GM18861 (cell line): ENCODE measurements around the gene INO80B.

Experiments used
- ATAC-seq: cut with Tn5 transposase; IDR thresholded peaks from one replicate; pipeline ENCODE4 v1.9.1; 2021; ENCODE audit not compliant: unreplicated experiment

INO80B gene

DNA sequence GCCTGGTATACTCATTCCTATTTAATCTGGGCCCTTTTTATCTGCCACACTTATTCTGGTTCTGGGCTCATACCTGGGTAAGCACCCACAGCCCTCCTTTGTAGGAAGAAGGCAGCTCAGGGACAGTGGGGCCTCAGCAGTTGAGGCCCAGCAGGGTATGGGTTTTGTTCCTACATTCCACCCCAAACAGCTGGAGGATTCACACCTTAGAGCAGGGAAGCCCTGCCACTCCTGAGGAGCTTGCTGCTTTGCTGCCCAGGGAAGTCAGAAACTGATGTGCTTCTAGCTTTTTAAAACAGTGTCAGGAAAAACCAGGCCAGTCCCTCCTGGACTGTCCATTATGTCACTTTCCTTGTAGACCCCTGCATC, 45.7 kb downstream of the INO80B start:
- no peak for ATAC-seq

DNA sequence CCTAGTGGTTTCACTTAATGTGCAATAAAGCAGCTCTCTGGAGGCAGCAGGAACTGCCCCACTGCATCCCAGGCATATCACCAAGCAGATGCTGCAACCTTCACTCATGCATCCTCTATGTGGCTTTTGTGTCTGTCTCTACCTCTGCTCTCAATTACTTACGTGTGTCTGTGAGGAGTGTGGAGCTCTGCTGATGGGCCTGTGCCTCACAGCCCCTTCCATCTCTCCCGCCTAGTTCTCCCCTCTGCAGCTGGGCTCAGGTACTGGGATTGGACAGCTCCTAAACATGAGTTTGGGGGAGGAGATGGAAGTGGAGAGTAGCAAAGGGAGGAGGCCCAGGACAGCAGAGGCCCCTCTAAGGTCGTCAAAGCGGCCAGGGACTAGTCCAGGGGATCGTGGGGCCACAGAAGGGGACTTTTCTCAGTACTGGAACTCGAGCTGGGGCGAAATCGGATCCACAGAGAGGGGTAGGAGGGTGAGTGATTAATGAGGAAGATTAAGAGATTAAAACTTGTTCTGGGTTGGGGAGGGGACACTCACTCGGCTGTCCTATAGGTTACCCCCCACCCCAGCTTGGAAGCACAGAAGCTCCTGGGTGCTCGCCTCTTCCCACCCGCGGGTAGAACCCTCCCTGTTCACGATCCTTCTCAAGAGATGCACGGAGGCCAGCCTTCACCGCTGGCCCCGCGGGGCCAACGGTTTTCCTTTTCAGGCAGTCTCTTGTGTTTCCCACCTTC, 46.6 kb downstream of the INO80B start:
- no peak for ATAC-seq

DNA sequence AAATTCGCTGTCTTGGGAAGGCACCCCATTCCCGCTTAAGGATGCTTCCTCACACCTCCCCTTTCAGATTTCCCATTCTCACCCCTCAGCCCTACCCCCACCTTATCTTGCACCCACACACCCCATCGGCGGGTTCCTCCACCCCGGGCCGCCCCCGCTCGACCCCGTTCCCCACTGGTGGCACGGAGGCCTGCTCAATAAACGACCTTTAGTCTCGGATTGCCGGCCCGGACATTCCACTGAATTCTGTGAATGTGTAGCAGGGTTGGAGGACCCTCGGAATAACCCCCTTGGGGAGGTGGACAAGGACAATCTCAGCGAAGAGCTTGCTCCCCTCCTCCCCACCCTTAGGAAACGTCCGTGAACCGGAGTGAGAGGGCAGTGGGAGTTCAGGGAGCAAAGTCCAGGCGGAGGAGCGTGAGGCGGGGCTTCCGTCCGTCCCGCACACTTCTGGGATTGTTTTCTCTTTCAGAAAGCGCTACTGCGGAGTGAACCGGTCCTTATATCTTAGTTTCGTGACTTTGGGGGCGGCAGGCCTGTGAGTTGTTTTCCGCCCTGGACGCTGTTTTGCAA, 47.3 kb downstream of the INO80B start:
- no peak for ATAC-seq

DNA sequence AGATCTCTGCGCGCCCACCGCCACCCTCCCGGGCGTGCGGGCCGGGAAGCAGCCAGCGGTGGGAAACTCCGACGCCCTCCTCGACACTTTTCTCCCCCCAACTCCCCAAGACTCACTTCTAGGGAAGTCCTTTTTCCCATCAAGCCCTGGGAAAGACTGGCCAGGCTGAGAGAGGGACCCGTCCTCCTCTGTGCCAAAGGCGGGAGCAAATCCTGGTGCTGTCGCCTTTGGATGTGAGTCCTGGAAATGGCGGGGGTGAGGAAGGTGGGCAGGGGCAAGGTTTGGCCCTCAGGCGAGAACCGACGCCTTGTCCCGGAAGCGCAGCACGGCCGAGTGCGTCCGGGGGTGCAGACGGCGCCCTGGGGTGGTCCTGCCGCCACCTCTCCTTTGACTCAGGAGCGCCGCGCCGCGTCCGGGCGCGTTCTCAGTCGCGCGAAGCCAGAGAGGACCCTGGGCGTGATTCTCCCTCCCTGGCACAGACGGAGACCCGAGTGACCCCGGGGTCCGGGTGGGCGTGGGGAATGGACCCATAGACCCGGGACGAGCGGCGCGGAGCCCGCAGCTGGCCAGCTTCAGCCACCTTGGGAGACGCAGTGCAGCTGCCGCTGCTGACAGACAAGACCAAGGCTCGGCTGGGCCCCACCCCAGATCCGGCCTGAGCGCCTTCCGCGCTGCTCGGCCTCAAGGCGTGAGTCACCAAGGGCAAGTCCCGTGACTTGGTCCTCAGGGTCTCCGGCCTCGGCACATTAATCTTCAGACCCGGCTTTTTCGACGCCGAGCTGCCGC, 48.0 kb downstream of the INO80B start:
- ATAC-seq: peak; percentile 45

DNA sequence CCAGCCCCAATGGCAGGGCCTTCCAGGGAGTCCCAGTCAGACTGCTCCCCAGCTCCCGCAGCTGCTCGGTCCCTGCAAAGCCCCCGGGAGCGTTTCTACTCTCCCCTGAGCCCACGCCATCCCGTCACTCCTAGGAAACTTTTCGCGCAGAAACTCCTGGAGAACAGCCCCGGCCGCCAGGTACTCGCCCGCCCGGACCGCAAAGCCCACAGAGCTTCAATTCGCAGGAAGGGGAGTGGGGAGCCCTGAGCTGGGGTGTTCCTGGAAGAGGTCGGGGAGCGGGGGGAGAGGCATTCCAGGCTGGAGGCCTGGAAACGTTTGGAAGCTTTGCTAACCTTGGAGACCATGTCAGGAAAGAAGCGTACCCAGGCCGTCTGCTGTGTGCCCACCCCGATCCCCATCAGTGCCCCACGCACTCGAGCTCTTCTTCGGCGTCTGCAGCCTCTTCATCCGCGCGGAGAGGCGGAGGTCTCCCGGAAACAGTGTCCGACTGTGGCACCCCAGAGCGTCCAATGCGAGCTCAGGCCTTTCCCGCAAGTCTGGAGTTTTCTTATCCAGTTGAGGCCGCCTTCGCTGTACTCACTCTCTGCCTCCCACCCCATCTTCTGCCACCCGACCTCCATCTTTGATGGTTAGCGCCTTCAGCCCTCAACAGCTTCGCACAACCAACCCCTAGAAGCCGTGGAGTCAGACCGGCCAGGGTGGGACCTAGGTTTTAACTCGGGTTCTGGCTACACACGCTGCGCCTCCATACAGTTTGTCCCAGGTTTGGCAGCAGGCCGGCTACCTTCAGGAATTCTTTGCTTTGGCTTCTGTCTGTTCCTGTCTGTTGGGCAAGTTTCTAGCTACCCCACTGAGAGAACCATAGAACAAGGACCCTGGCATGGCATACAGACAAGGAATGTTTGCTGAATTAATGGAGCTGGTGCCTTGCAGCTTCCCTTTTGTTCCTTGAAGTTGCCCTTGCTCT, 48.9 kb downstream of the INO80B start:
- no peak for ATAC-seq

DNA sequence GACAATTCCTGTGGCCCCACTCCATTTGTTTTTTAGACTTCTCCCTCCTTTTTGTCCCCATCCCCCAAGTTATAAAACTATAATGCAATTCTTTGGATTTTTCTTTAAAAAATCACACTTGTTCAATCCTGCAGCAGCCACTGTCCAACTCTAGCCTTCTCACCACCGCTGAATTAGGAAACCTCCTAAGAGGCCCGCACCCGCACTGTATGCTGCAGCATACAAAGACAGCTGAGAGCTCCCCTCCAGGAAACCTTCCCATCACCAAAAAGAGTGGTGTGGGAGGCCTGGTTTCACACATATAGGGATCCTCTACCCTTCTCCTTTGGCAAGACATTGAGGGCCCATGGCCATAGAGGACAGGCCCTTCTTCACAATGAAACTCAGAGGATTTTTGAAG, 49.7 kb downstream of the INO80B start:
- no peak for ATAC-seq

DNA sequence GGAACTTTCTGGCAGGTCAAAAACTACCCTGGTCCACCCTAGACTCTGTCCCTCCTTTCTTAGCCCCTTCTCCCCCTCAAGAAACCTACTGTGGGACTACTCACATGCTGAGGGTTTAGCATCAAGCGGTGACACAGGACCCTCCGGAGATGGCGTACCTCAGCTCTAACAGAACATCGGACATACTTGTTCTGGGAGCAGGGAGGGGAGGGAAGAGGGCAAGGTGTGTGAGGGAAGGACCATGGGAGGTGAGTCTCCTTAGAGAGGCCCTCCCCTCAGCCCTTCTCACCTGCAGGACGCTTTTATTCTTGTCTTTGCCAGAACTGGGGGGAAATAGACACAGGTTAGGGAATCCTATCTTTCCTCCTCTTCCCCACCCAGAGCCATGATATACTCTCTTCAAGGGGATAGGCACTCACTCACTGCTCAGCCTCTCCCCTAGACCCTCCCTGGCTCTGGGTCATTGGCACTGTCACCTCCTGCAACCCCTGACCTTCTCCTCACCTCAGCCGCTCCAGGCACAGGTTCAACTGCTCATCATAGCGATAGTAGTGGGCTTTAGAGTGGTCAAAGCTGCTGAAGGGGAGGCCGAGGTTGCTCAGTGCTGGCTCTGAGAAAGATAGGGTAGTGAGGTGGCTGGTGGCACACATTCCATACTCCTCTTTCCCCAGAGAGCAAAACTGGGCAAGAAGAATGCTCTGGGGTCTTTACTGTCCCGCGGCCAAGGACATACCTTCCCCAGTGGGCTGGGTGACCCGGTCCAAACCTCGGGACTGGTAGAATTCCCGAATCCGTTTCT, 50.8 kb downstream of the INO80B start:
- ATAC-seq: no peak

DNA sequence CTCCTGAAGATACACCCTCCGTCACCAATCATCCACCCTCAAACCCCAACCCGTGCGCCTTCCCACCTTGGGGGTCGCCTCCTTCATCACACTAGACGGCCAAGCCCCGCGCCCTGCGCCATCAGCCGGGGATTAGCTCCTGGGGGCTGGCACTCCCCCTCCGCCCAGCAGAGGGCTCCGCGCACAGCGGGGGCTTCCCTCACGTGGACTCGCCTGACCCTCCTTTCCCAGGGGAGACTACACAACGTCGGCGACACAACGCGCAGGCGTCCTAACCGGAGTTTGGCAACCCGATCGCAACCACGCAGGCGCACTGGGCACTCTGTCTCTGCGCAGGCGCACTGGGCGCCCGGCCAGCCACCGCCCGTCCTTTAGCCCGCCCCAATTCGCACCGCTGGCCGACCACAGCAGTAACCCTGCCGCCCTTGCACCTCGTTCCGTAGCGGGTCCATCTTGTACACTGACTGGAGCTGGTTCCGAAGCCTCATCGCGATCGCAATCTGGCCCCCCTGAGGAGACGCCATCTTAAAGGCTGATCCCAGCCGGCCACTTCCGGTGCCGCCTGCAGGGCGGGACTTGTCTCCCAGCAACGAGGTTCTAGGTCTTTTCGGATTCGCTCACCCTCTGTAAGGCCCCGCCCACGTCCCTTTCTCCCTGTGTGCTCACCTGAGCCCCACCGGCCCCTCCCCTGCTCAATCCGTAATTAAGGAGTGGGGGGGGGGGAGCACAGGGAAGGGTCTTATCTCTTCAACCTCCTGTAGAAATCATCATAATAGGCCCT, 52.4 kb downstream of the INO80B start, which contains the start of gene PCGF1:
PCGF1 (minus strand) TSS at position 551 of the 781 bp plus-strand sequence; CDS start at position 524, 27 bp downstream.
- peak; percentile 80 for ATAC-seq
